GM19438 (cell line): ENCODE data around the gene ZKSCAN4.
A peak's percentile ranks its signal among the peaks of the same experiment; 100 is the strongest.

Source experiments
- ATAC-seq: cut with Tn5 transposase; IDR thresholded peaks from one replicate; pipeline ENCODE4 v1.9.1; 2021; ENCODE audit warnings: low read depth; ENCODE audit not compliant: unreplicated experiment

The ZKSCAN4 gene

DNA sequence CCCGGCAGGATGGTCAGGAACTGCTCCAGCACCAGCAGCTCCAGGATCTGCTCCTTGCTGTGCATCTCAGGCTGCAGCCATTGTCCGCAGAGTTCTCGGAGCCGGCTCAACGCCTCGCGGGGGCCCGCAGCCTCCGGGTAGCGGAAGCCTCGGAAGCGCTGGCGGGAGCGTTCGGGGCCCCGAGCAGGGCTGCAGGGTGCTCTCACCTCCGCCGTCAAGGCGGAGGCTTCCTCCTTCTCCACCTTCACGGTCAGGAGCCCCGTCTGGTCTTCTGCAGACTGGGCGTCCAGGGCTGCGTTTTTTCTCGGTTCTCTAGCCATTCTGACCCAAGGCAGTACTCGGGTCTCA, 434 bp downstream of the ZKSCAN4 start:
- peak; percentile 27 for ATAC-seq

- no peak for ATAC-seq
Observed at GRCh38 chr6:28250747-28251146, 1.3 kb downstream of the ZKSCAN4 start.

DNA sequence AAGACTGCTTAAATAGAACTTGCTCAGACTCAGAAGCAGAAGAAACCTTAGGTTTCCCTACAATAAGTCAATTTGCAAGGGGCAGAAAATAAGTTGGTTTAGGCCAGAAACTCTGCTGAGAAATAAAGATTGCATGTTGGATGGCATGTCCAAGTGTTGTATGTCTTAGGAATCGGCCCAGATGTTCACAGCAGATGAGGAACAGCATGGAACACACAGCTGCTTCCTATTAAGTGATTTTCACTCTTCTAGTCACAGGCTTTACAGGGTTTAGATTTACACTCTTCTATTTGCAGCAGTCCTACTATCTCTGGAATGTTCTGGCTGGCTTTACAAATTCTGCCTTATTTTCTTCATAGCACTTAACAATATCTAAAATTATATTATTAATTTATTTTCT, 3.2 kb downstream of the ZKSCAN4 start:
- ATAC-seq: no peak

- ATAC-seq: no peak
Observed at GRCh38 chr6:28245206-28245941, 6.7 kb downstream of the ZKSCAN4 start.

DNA sequence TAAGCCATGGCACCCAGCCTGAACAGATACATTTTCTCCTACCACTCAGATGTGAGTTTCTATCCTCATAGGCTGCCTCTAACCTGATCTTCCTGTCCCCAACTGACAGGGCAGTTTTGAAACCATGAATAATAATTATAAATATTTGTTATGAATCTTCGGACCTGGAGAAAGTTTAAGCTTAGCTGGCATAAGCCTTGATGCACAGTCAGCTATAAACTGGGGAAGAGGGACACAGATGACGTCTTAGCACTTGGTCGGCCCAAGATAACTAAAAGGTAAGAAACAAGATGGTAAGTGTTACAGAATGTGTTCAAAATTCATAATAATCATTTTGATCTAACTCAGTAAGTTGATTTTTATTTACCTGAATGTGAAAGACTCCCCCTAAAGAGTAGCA, 8.1 kb downstream of the ZKSCAN4 start:
- no peak for ATAC-seq

DNA sequence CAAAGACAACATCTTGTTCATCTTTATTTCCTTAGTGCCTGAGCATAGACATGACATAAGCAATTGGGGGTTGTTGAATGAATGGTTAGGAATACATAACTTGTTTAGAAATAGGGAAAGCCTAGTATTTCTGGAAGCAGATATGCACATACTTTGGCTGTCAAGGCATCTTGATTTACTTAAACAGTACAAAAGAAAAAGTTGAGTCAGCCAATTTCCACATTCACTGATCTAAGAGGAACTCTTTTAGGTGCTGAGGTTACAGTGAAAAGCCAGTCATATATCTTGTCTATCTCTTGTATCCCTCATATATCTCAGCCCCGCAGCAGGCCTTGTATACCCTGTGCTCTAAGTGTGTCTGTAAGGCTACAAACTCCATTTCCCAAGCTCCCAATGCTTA, 11.6 kb downstream of the ZKSCAN4 start:
- ATAC-seq: no peak

- ATAC-seq: no peak
Observed at GRCh38 chr6:28239636-28240035, 12.4 kb downstream of the ZKSCAN4 start.

DNA sequence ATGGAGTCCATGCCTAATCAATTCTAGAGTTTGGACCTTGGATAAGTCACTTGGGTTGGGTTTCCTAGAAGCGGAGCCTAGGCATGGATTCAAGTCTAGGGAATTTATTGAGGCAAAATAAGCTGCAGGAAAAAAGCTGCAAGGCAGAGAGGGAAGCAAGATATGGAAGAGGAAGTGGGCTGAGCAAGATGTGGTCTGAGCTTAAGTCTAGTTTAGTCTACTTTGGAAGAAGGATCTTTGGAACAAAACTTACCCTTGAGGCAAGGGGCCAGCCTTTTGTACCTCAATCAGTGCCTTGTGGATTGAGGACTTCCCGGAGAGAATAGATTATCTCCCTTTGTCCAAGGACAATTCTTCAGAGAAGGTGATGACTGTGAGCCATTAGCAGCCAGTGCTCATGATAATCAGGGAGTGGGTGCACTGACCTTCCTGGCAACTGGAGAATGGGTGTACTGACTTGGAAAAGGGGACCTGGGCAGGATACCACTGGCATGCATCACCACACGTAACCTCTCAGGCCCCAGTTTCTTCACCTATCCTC, 16.1 kb downstream of the ZKSCAN4 start:
- ATAC-seq: no peak

GRCh38 chr6:28232785-28233184, 19.3 kb downstream of the ZKSCAN4 start:
- ATAC-seq: no peak

DNA sequence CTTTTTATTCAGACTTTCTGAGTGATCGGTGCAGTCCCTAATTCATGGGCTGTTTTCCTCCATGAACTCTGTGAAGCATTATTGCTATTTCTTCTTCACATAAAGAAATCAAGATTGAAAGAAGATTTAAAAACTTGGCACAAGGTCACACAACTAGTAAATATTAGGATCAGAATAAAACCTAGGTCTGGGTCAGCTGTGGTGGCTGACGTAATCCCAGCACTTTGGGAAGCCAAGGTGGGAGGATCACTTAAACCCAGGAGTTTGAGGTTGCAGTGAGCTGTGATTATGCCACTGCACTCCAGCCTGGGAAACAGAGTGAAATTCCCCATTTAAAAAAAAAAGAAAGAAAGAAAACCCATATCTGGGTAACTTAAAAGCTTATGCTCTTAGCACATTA, 25.6 kb downstream of the ZKSCAN4 start:
- ATAC-seq: no peak

DNA sequence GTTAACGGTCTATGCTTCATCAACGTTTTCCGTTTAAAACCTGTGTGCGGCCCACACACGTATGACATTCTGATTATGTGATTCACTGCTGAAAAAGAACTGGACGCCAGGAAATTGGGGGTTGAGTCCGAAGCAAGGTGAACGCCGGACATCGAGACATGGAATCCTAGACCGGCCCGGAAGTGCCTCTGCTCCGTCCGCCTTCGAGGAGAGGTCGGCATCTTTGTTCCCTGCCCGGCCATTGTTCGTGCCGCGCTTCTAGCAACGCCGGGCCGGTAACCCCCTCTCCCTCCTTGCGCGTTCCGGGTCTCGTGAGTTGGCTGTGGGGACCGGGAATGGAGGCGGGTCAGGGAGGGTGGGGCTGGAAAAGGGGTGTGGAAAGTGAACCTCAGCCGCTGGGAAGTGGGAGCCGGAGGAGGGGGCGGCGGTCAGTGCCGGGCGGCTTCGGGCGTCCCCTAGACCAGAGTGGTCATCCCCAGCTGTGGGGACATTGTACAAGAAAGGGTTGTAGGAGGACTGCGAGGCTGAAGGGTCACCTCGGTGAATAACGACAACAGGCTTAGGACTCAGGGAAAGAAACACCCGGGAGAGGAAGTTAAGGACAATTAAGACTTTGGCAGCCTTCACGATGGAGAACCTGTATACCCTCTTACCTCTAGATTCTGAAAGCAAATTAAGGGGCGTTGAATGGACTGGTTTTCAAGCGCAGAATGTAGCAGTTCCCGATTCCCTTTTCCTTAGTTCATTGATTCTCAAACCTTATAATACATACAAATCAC, 26.8 kb downstream of the ZKSCAN4 start, which contains the start of gene ZSCAN9:
Gene ZSCAN9 (plus strand): TSS at position 220 of the 779 bp plus-strand sequence. CDS start 1,810 bp downstream, outside the sequence.
- peak; percentile 88 for ATAC-seq

- ATAC-seq: no peak
Observed at GRCh38 chr6:28224131-28225055, 27.7 kb downstream of the ZKSCAN4 start.

GRCh38 chr6:28220257-28221133, 31.6 kb downstream of the ZKSCAN4 start:
- ATAC-seq: no peak

- ATAC-seq: peak; percentile 64
Observed at GRCh38 chr6:28218312-28219248, 33.5 kb downstream of the ZKSCAN4 start.

DNA sequence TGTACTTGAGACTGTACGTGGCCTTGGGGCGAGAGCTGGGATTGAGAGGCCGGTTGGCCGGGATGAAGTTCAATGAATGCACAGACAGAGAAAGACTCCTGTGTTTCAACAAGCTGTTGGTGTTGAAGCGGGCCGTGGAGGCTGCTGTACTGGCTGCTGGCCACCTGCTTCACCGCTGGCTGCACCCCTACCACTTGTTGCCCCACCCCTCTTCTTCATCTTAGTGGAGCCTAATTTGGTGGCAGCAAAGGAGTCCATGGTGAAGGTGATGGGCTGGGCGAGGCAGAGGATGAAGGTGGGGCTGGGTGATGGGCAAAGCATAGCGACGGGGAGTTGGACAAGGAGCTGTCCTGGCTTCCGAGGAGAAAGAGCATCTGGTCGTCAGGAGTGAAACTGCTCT, 34.2 kb downstream of the ZKSCAN4 start:
- ATAC-seq: no peak

DNA sequence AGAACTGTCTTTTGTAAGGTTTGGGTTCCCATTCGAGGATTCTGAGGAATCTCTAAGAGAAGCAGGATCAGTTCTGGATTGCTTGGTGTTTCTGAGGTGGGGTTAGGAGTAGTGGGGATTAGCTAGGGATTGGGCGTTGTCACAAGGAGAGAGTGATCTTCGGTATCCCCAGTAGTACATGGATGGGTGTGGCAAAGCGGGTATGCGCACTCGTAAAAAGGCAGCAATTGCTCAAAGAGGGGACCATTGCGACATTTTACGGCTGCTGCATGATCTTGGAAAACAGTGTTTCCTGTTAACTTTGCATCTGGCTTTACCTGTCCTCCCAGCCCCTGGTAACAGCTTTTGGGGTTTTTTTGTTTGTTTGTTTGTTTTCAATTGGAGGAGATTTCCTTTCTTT, 36.6 kb downstream of the ZKSCAN4 start:
- no peak for ATAC-seq

DNA sequence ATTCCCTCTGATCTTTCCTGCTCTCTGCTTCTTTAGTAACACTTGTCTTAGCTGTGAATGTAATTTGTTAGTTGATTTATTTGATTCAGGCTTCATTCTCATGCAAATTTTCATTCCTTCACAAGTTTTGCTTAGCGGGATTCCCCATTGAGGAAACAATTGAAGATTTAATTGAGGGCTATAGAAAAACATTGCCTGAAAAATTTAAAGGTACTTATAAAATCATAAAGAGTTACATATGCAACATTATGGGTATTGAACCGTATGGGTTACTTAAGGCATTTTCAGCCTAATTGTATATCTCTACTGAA, 38.9 kb downstream of the ZKSCAN4 start:
- no peak for ATAC-seq

- no peak for ATAC-seq
Observed at GRCh38 chr6:28212510-28213212, 39.4 kb downstream of the ZKSCAN4 start.
